Measurements from ENCODE around the gene CD4. TPM values are rescaled to one million over a fixed set of nuclear protein-coding genes. Genes with fewer than 3 reads are reported as not detected.
A peak's percentile ranks its signal among the peaks of the same experiment; 100 is the strongest.

CD4 gene
- total RNA-seq, 3 donors from 2014 or later: 8.9 to 16.5 (median 14.8) TPM

GRCh38 chr12:6748761-6749160 is 40.6 kb upstream of the CD4 start:
- Histone ChIP-seq H3K4me1 (ENCODE audit: low read depth) (peaks cover 5% of the 10 kb centered on the region), H3K9me3 (no peaks in the 10 kb centered on the region), H3K36me3 (ENCODE audit: low read depth) (peaks cover 8% of the 10 kb centered on the region), H3K4me3 (no peak overlapping the region)
- ATAC-seq (no peak), DNase-seq (no peak)
- intact Hi-C loops (cut with DNase I, micrococcal nuclease): no loop called here
- TF ChIP-seq, protein P1, sequence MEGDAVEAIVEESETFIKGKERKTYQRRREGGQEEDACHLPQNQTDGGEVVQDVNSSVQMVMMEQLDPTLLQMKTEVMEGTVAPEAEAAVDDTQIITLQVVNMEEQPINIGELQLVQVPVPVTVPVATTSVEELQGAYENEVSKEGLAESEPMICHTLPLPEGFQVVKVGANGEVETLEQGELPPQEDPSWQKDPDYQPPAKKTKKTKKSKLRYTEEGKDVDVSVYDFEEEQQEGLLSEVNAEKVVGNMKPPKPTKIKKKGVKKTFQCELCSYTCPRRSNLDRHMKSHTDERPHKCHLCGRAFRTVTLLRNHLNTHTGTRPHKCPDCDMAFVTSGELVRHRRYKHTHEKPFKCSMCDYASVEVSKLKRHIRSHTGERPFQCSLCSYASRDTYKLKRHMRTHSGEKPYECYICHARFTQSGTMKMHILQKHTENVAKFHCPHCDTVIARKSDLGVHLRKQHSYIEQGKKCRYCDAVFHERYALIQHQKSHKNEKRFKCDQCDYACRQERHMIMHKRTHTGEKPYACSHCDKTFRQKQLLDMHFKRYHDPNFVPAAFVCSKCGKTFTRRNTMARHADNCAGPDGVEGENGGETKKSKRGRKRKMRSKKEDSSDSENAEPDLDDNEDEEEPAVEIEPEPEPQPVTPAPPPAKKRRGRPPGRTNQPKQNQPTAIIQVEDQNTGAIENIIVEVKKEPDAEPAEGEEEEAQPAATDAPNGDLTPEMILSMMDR (IDR thresholded peaks at IDR 0.05): no peak

GRCh38 chr12:6750506-6750905 is 38.8 kb upstream of the CD4 start:
- intact Hi-C loops (cut with DNase I, micrococcal nuclease): loop anchor here in 1 of 2 donors (5.0 kb wide), 1 partner anchor 77 kb away; the partner anchor contains the start of gene P3H3
- Histone ChIP-seq H3K36me3 (ENCODE audit: low read depth) (peaks cover 8% of the 10 kb centered on the region), H3K9me3 (no peaks in the 10 kb centered on the region), H3K4me3 (no peak overlapping the region), H3K4me1 (ENCODE audit: low read depth) (peaks cover 7% of the 10 kb centered on the region)
- ATAC-seq (no peak), DNase-seq (no peak)
- TF ChIP-seq, protein P1 (IDR thresholded peaks at IDR 0.05): no peak

GRCh38 chr12:6751767-6752166 is 37.6 kb upstream of the CD4 start:
- intact Hi-C loops (cut with DNase I, micrococcal nuclease): loop anchor here in 1 of 2 donors (5.0 kb wide), 1 partner anchor 76 kb away; the partner anchor contains the start of gene P3H3
- ATAC-seq (no peak), DNase-seq (no peak)
- Histone ChIP-seq H3K4me3 (no peak overlapping the region), H3K9me3 (no peaks in the 10 kb centered on the region), H3K36me3 (ENCODE audit: low read depth) (peaks cover 8% of the 10 kb centered on the region), H3K4me1 (ENCODE audit: low read depth) (peaks cover 7% of the 10 kb centered on the region)
- TF ChIP-seq, protein P1 (IDR thresholded peaks at IDR 0.05): no peak

GRCh38 chr12:6752167-6752920 is 37.0 kb upstream of the CD4 start:
- DNase-seq (peak in 1 of 3 donors; percentile 58), ATAC-seq (peak; percentile 10)
- Histone ChIP-seq H3K4me1 (ENCODE audit: low read depth) (peaks cover 7% of the 10 kb centered on the region), H3K4me3 (peak overlapping the region; percentile 58), H3K9me3 (no peaks in the 10 kb centered on the region), H3K36me3 (ENCODE audit: low read depth) (peaks cover 8% of the 10 kb centered on the region)
- intact Hi-C loops (cut with DNase I, micrococcal nuclease): loop anchor here in 1 of 2 donors (5.0 kb wide), 1 partner anchor 75 kb away; the partner anchor contains the start of gene P3H3
- TF ChIP-seq, protein P1 (IDR thresholded peaks at IDR 0.05): no peak

GRCh38 chr12:6752921-6753771 is 36.2 kb upstream of the CD4 start, which contains the start of gene MLF2:
TSS of gene MLF2 (minus strand) at chr12:6753141. CDS start at chr12:6752334, 807 bp downstream.
- intact Hi-C loops (cut with DNase I, micrococcal nuclease): loop anchor here in 1 of 2 donors (5.0 kb wide), 1 partner anchor 74 kb away; the partner anchor contains the start of gene P3H3
- TF ChIP-seq, protein P1 (IDR thresholded peaks at IDR 0.05): peak; percentile 91

More at GRCh38 chr12:6752921-6753771, 36.2 kb upstream of the CD4 start, which contains the start of gene MLF2:
- peak within 1 kb of the TSS; percentile 58 for H3K4me3 ChIP-seq
- peaks cover 8% of the 10 kb centered on the region for H3K36me3 ChIP-seq (ENCODE audit: low read depth)
- H3K4me1 ChIP-seq (ENCODE audit: low read depth): peaks cover 7% of the 10 kb centered on the region
- ATAC-seq (peak; percentile 96), DNase-seq (peak; percentile 99)
- H3K9me3 ChIP-seq: no peaks in the 10 kb centered on the region

All from mucosa of descending colon (tissue), 3 donors.